Breast epithelium (tissue), 4 donors: ENCODE data around the gene VCL. TPM values are rescaled to one million over a fixed set of nuclear protein-coding genes. Genes with fewer than 3 reads are reported as not detected.
A peak's percentile ranks its signal among the peaks of the same experiment; 100 is the strongest.
"Not testable (repeated sequence)": the region's sequence is repeated elsewhere in the genome, so short reads cannot be mapped to it uniquely, and the experiment has no call there.

Experiments used
- DNase-seq, 2 donors: peaks; one replicate each; pipeline ENCODE4 v3.0.0-alpha.2; 2019; ENCODE audit warnings: low spot score in 2 of 2
- H3K27ac ChIP-seq, 2 donors: fragments of 200-600 bp; sonication (generic) in 1 of 2; one replicate each; pipeline ENCODE4 v1.5.1; 2016 to 2019; ENCODE audit warnings: mild to moderate bottlenecking in 1 of 2
- H3K27me3 ChIP-seq, 2 donors: fragments of 200-600 bp; sonication (generic) in 1 of 2; one replicate each; pipeline versions ENCODE4 v1.5.1 to v1.6.0; 2017 to 2019; ENCODE audit warnings: control low read depth in 1 of 2, mild to moderate bottlenecking in 1 of 2
- H3K36me3 ChIP-seq: fragments of 200-600 bp; one replicate; pipeline ENCODE4 v1.5.1; 2019
- H3K4me1 ChIP-seq, 2 donors: fragments of 200-600 bp; sonication (generic); one replicate each; pipeline ENCODE4 v1.5.1; 2016 to 2019; ENCODE audit warnings: control low read depth in 1 of 2
- H3K4me3 ChIP-seq, 3 donors: fragments of 200-600 bp; sonication (generic); 1 replicate in 2 of 3; 2 replicates in 1 of 3; pipeline ENCODE4 v1.5.1; 2016 to 2019; ENCODE audit warnings: mild to moderate bottlenecking in 3 of 3, moderate library complexity in 2 of 3
- H3K9me3 ChIP-seq, 2 donors: fragments of 200-600 bp; sonication (generic) in 1 of 2; one replicate each; pipeline ENCODE4 v1.5.1; 2016 to 2019; ENCODE audit warnings: control low read depth in 1 of 2
- POLR2A ChIP-seq: fragments of 450-650 bp; IDR thresholded peaks from one replicate; pipeline ENCODE4 v1.6.1; 2016; ENCODE audit warnings: antibody characterized with exemption, mild to moderate bottlenecking, moderate library complexity
- POLR2AphosphoS5 ChIP-seq, 3 donors: sonication (generic); formaldehyde crosslinking; IDR thresholded peaks; one replicate each; pipeline ENCODE4 v1.6.1; 2017; ENCODE audit warnings: antibody characterized with exemption in 3 of 3
- intact Hi-C: fragments of 100-400 bp; cut with DNase I; formaldehyde crosslinking; loops from one replicate; pipeline ENCODE4 v1.15.1; 2023; ENCODE audit warnings: low total_unique reads
- total RNA-seq, 3 donors: library from RNA; depleted of rRNA; stranded (reverse); fragments of >200 nt; gene quantifications; one replicate each; pipeline ENCODE4 v1.1.0, GENCODE V29; 2016
- TF ChIP-seq, protein P1 (sequence below), 3 donors: fragments of 450-650 bp; IDR thresholded peaks; one replicate each; pipeline ENCODE4 v1.5.1; 2016 to 2017; ENCODE audit warnings: antibody characterized with exemption in 3 of 3, mild to moderate bottlenecking in 3 of 3, moderate library complexity in 3 of 3

The VCL gene
- total RNA-seq, 3 donors from 2014 or later: 73.1 to 95.0 (median 77.6) TPM

DNA sequence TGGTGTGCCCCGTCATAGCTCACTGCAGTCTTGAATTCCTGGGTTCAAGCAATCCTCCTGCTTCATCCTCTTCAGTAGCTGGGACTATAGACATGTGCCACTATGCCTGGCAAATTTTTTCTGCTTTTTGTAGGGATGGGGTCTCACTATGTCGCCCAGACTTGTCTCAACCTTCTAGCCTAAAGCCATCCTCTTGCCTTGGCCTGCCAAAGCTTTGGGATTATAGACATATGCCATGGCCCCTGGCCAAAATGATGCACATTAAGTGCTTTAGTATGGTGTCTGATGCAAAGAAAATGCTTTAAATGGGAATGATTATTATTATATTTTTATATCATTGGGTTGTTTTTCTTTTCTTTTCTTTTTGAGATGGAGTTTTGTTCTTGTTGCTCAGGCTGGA is 33.2 kb upstream of the VCL start:
- Histone ChIP-seq H3K9me3 (no peaks in the 10 kb centered on the region), H3K4me3 (no peak overlapping the region), H3K4me1 (no peaks in the 10 kb centered on the region), H3K27me3 (no peaks in the 10 kb centered on the region), H3K36me3 (no peaks in the 10 kb centered on the region), H3K27ac (no peak overlapping the region)
- intact Hi-C loops: no loop called here
- TF ChIP-seq, protein P1, sequence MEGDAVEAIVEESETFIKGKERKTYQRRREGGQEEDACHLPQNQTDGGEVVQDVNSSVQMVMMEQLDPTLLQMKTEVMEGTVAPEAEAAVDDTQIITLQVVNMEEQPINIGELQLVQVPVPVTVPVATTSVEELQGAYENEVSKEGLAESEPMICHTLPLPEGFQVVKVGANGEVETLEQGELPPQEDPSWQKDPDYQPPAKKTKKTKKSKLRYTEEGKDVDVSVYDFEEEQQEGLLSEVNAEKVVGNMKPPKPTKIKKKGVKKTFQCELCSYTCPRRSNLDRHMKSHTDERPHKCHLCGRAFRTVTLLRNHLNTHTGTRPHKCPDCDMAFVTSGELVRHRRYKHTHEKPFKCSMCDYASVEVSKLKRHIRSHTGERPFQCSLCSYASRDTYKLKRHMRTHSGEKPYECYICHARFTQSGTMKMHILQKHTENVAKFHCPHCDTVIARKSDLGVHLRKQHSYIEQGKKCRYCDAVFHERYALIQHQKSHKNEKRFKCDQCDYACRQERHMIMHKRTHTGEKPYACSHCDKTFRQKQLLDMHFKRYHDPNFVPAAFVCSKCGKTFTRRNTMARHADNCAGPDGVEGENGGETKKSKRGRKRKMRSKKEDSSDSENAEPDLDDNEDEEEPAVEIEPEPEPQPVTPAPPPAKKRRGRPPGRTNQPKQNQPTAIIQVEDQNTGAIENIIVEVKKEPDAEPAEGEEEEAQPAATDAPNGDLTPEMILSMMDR (IDR thresholded peaks at IDR 0.05): no peak
- TF ChIP-seq POLR2AphosphoS5 (IDR thresholded peaks at IDR 0.05) (no peak), POLR2A (no peak)
- no peak for DNase-seq

DNA sequence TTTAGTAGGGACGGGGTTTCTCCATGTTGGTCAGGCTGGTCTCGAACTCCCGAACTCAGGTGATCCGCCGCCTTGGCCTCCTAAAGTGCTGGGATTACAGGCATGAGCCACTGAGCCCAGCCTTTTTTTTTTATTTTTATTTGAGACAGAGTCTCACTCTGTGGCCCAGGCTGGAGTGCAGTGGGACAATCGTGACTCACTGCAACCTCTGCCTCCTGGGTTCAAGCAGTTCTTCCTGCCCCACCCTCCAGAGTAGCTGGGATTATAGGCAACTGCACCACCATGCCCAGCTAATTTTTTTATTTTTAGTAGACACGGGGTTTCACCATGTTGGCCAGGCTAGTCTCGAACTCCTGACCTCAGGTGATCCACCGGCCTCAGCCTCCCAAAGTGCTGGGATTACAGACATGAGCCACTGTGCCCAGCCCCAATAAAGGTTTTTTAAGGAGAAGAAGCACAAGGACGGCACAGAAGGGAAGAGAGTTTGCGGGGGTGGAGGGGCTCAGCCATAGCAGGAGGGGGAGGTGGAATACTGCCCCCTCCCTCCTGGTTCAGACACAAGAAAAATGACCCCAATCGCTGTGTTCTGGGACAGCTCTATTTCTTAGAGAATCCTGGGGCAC is 32.5 kb upstream of the VCL start:
- H3K4me1 ChIP-seq, intact Hi-C loops, DNase-seq, H3K27me3 ChIP-seq, H3K9me3 ChIP-seq, H3K36me3 ChIP-seq: not testable (repeated sequence)
- Histone ChIP-seq H3K4me3 (peak overlapping the region in 2 of 3 donors; percentile 18 to 48), H3K27ac (peak overlapping the region; percentile 90 to 91)

DNA sequence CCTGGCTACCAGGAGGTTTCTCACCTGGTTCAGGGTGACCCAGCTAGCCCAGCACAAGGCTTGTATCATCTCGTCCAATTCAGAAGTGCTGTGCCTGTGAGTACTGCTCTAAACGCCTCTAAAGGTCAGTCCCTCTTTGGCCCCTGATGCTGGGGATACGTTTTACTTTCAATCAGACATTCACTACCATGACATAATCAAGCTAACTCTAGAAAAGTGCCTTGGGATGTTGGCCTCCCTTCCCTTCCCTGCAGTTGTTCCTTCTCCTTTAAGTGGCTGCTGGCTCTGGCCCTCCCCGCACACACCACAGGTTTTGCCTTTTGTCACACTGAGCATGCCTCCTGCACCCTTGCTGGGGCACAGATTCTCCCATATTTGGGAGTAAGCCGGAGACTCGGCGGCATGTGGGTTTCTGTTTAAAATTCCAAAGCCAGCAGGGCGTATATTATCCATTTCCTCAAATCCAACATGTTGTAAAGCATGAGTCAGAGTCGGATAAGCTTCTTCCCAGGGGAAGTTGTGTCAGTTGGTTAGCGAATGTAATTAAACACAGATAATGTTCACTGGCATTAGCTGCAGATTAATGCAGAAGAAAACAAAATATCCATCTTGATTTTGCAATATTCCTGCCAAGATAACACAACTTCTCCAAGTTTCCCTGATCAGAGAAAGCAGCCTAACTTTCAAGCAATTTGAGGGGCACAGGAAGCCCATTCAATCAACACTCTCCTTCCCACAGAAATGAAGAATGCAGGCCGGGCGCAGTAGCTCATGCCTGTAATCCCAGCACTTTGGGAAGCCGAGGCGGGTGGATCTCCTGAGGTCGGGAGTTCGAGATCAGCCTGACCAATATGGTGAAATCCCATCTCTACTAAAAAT is 31.8 kb upstream of the VCL start:
- H3K9me3 ChIP-seq: no peaks in the 10 kb centered on the region
- intact Hi-C loops: no loop called here
- DNase-seq: peak; percentile 69 to 88
- H3K4me1 ChIP-seq: no peaks in the 10 kb centered on the region
- H3K4me3 ChIP-seq: peak overlapping the region; percentile 18 to 48 (median 18)
- peak overlapping the region; percentile 90 to 91 for H3K27ac ChIP-seq
- H3K27me3 ChIP-seq: no peaks in the 10 kb centered on the region
- peak; percentile 27 to 68 (median 39) for TF ChIP-seq POLR2AphosphoS5 (IDR thresholded peaks at IDR 0.05)
- TF ChIP-seq, protein P1 (IDR thresholded peaks at IDR 0.05): no peak
- no peaks in the 10 kb centered on the region for H3K36me3 ChIP-seq

DNA sequence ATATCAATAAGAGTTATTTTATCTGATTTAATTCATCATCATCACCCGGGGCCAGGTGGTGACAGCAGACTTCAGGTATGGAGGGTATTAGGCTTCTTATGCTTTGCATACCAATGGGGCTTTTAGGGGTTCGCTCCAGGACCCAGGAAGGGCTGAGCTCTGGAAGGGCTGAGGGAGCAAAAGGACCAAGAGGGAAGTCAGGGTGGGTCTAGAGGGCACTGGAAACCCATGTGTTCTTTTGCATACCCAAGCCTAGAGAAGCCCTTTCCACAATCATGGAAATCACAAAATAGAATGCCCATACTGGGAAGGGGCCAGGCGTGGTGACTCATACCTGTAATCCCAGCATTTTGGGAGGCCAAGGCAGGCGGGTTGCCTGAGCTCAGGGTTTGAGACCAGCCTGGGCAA is 30.9 kb upstream of the VCL start:
- intact Hi-C loops: no loop called here
- H3K27me3 ChIP-seq: no peaks in the 10 kb centered on the region
- no peak overlapping the region for H3K4me3 ChIP-seq
- H3K4me1 ChIP-seq: no peaks in the 10 kb centered on the region
- TF ChIP-seq, protein P1 (IDR thresholded peaks at IDR 0.05): no peak
- TF ChIP-seq POLR2AphosphoS5 (IDR thresholded peaks at IDR 0.05) (no peak), POLR2A (no peak)
- DNase-seq: no peak
- H3K36me3 ChIP-seq: no peaks in the 10 kb centered on the region
- H3K27ac ChIP-seq: peak overlapping the region; percentile 90 to 91
- H3K9me3 ChIP-seq: no peaks in the 10 kb centered on the region

DNA sequence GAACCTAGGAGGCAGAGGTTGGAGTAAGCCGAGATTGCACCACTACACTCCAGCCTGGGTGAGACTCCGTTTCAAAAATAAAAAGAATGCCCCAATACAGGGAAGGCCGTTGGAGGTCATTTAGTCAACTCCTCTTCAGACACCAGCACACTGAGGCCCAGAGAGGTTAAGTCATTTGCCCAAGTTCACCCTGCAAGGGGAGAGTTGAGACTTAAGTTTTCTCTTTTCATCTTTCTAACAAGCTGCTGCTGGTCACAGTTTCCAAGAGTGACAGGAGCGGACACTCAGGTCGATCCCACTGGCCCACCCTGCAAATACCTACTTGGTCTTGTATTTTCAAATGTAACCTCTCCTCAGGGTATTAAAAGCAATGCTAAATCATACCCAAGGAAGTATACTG is 30.4 kb upstream of the VCL start:
- no peaks in the 10 kb centered on the region for H3K9me3 ChIP-seq
- no peaks in the 10 kb centered on the region for H3K4me1 ChIP-seq
- H3K4me3 ChIP-seq: no peak overlapping the region
- H3K27me3 ChIP-seq: no peaks in the 10 kb centered on the region
- DNase-seq: no peak
- TF ChIP-seq, protein P1 (IDR thresholded peaks at IDR 0.05): no peak
- no peak for TF ChIP-seq POLR2AphosphoS5 (IDR thresholded peaks at IDR 0.05)
- intact Hi-C loops: no loop called here
- H3K27ac ChIP-seq: no peak overlapping the region
- no peaks in the 10 kb centered on the region for H3K36me3 ChIP-seq
